ENCODE measurements around the gene GSK3B.

The GSK3B gene

GRCh38 chr3:120064641-120065040 is 29.6 kb downstream of the GSK3B start:
- TF ChIP-seq POU6F1 (CRISPR knock-in tag; IDR thresholded peaks at IDR 0.05; ENCODE audit: borderline replicate concordance, low read depth) = no peak
- TF ChIP-seq SNAI2 (CRISPR knock-in tag; IDR thresholded peaks at IDR 0.05) = no peak
- no peak for TF ChIP-seq CSRNP3 (CRISPR knock-in tag; IDR thresholded peaks at IDR 0.05)
- TF ChIP-seq TCF4 (CRISPR knock-in tag; IDR thresholded peaks at IDR 0.05; ENCODE audit: borderline replicate concordance) = no peak
- TF ChIP-seq ZFP30 (CRISPR knock-in tag; IDR thresholded peaks at IDR 0.05) = no peak
- TF ChIP-seq TOX (CRISPR knock-in tag; IDR thresholded peaks at IDR 0.05; ENCODE audit: borderline replicate concordance) = no peak
- TF ChIP-seq PPARA (CRISPR knock-in tag; IDR thresholded peaks at IDR 0.05; ENCODE audit: borderline replicate concordance) = no peak
- no peak for TF ChIP-seq ZC3H10 (CRISPR knock-in tag; IDR thresholded peaks at IDR 0.05)
- no peak for TF ChIP-seq CSDC2 (CRISPR knock-in tag; IDR thresholded peaks at IDR 0.05)
- TF ChIP-seq PATZ1 (CRISPR knock-in tag; IDR thresholded peaks at IDR 0.05; ENCODE audit: borderline replicate concordance) = no peak
- TF ChIP-seq ZNF70 (CRISPR knock-in tag; IDR thresholded peaks at IDR 0.05) = no peak
- TF ChIP-seq ARNTL (CRISPR knock-in tag; IDR thresholded peaks at IDR 0.05; ENCODE audit: borderline replicate concordance, low read depth) = no peak
- no peak for TF ChIP-seq BACH2 (CRISPR knock-in tag; IDR thresholded peaks at IDR 0.05; ENCODE audit: borderline replicate concordance)
- no peak for TF ChIP-seq RARB (CRISPR knock-in tag; IDR thresholded peaks at IDR 0.05)
- no peak for TF ChIP-seq ZNF565 (CRISPR knock-in tag; conservative IDR thresholded peaks at IDR 0.05; ENCODE audit: low read depth)
- no peak for TF ChIP-seq ESRRG (CRISPR knock-in tag; IDR thresholded peaks at IDR 0.05)

GRCh38 chr3:120062474-120062873 is 31.8 kb downstream of the GSK3B start:
- TF ChIP-seq ZNF70 (CRISPR knock-in tag; IDR thresholded peaks at IDR 0.05) (no peak), ESRRG (CRISPR knock-in tag; IDR thresholded peaks at IDR 0.05) (no peak), POU6F1 (CRISPR knock-in tag; IDR thresholded peaks at IDR 0.05; ENCODE audit: borderline replicate concordance, low read depth) (no peak), ZC3H10 (CRISPR knock-in tag; IDR thresholded peaks at IDR 0.05) (no peak), ZFP3 (CRISPR knock-in tag; IDR thresholded peaks at IDR 0.05) (no peak), CSDC2 (CRISPR knock-in tag; IDR thresholded peaks at IDR 0.05) (no peak), ZNF8 (CRISPR knock-in tag; IDR thresholded peaks at IDR 0.05) (no peak), TOX (CRISPR knock-in tag; IDR thresholded peaks at IDR 0.05; ENCODE audit: borderline replicate concordance) (no peak), CREB5 (CRISPR knock-in tag; IDR thresholded peaks at IDR 0.05; ENCODE audit: low read depth) (no peak), ISL1 (CRISPR knock-in tag; IDR thresholded peaks at IDR 0.05) (no peak), PPARA (CRISPR knock-in tag; IDR thresholded peaks at IDR 0.05; ENCODE audit: borderline replicate concordance) (no peak), GLIS3 (CRISPR knock-in tag; IDR thresholded peaks at IDR 0.05) (no peak), CSRNP3 (CRISPR knock-in tag; IDR thresholded peaks at IDR 0.05) (no peak), ZFP30 (CRISPR knock-in tag; IDR thresholded peaks at IDR 0.05) (no peak), ZNF565 (CRISPR knock-in tag; conservative IDR thresholded peaks at IDR 0.05; ENCODE audit: low read depth) (no peak), ARNTL (CRISPR knock-in tag; IDR thresholded peaks at IDR 0.05; ENCODE audit: borderline replicate concordance, low read depth) (no peak), TSHZ2 (CRISPR knock-in tag; IDR thresholded peaks at IDR 0.05) (no peak), BACH2 (CRISPR knock-in tag; IDR thresholded peaks at IDR 0.05; ENCODE audit: borderline replicate concordance) (no peak)
- ATAC-seq = no peak

More at GRCh38 chr3:120064641-120065040, 29.6 kb downstream of the GSK3B start:
- no peak for ATAC-seq
